ENCODE results near the gene DEFB127.
"Not testable (repeated sequence)": the region's sequence is repeated elsewhere in the genome, so short reads cannot be mapped to it uniquely, and the experiment has no call there.

The DEFB127 gene

DNA sequence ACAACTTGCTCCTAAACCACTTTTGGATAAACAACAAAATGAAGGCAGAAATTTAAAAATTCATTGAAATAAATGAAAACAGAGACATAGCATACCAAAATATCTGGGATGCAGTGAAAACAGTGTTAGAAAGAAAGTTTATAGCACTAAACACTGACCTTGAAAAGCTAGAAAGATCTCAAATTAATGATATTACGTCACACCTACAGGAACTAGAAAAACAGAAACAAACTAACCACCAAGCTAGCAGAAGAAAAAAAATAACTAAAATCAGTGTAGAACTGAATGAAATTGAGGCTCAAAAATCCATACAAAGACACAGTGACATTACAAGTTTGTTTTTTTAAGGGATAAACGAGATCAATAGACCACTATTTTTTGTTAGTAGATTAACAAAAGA, 27.0 kb downstream of the DEFB127 start:
- Histone ChIP-seq H3K9me3 (ENCODE audit: control insufficient read depth in 5 of 5, low read length in 5 of 5) (peaks cover 0 to 5% (median 0%) of the 10 kb centered on the region in 5 donors), H3K4me1 (ENCODE audit: control insufficient read depth in 5 of 5, insufficient read depth in 5 of 5, low read length in 5 of 5) (no peaks in the 10 kb centered on the region), H3K27ac (ENCODE audit: low read depth, low read length) (no peak overlapping the region), H3K36me3 (ENCODE audit: control insufficient read depth in 5 of 5, insufficient read depth in 5 of 5, low read length in 5 of 5) (no peaks in the 10 kb centered on the region), H3K27me3 (ENCODE audit: control insufficient read depth in 5 of 5, insufficient read depth in 4 of 5, low read length in 5 of 5) (peaks cover 0 to 13% (median 0%) of the 10 kb centered on the region in 5 donors), H3K4me3 (ENCODE audit: low read depth in 1 of 5, low read length in 5 of 5) (no peak overlapping the region), H3K9ac (ENCODE audit: low read length in 5 of 5) (no peak overlapping the region)

DNA sequence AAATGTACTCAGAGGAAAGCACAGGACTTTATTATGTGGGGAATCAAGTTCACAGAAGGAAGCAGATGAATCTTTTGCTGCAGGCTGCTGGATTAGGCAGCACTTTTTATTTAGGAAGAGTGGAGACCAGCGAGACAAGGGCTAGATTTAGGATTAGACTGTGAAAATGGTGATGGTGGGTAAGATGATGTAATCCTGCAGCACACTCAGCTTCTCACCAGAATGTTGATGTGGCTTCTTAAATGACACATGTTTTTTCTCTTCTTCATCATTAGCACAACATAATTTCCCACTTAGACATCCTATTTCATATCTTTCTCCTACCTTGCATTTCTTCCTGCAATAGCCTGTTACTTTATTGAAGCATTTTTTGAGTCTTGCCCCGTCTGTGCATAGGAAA, 30.5 kb downstream of the DEFB127 start:
- Histone ChIP-seq H3K27me3 (ENCODE audit: control insufficient read depth in 5 of 5, insufficient read depth in 4 of 5, low read length in 5 of 5) (peaks cover 0 to 7% (median 0%) of the 10 kb centered on the region in 5 donors), H3K9ac (ENCODE audit: low read length in 5 of 5) (no peak overlapping the region), H3K36me3 (ENCODE audit: control insufficient read depth in 5 of 5, insufficient read depth in 5 of 5, low read length in 5 of 5) (no peaks in the 10 kb centered on the region), H3K27ac (ENCODE audit: low read depth, low read length) (no peak overlapping the region), H3K9me3 (ENCODE audit: control insufficient read depth in 5 of 5, low read length in 5 of 5) (peaks cover 0 to 5% (median 0%) of the 10 kb centered on the region in 5 donors), H3K4me3 (ENCODE audit: low read depth in 1 of 5, low read length in 5 of 5) (no peak overlapping the region), H3K4me1 (ENCODE audit: control insufficient read depth in 5 of 5, insufficient read depth in 5 of 5, low read length in 5 of 5) (no peaks in the 10 kb centered on the region)

DNA sequence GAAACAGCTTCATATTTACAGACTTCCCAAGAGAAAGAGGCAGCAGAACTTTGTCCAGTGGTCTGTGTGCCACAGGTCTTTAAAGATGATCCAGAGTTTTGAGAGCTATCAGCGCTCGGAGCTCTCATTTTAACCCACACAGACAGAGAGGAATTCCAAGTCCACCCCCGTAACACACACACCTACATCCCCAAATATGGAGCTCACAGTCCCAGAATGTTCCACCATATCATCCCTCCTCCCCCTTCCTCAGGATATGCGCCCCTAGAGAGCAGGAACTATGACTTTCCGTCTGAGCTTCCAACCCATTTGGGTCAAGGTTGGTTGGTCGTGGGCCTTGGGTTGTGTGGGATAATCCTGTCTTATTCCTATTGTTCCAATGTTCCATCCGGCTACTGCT, 32.4 kb downstream of the DEFB127 start, which contains the start of gene DEFB128:
Gene DEFB128, minus strand, starts transcription at position 101 of the 400 bp plus-strand sequence. Its CDS starts 88 bp downstream, at position 13.
- H3K9me3 ChIP-seq (ENCODE audit: control insufficient read depth in 5 of 5, low read length in 5 of 5): peaks cover 0 to 3% (median 0%) of the 10 kb centered on the region in 5 donors
- H3K4me3 ChIP-seq (ENCODE audit: low read depth in 1 of 5, low read length in 5 of 5): no peak within 1 kb of the TSS
- no peak within 1 kb of the TSS for H3K27ac ChIP-seq (ENCODE audit: low read depth, low read length)
- H3K27me3 ChIP-seq (ENCODE audit: control insufficient read depth in 5 of 5, insufficient read depth in 4 of 5, low read length in 5 of 5): peaks cover 0 to 7% (median 0%) of the 10 kb centered on the region in 5 donors
- H3K4me1 ChIP-seq (ENCODE audit: control insufficient read depth in 5 of 5, insufficient read depth in 5 of 5, low read length in 5 of 5): no peaks in the 10 kb centered on the region
- no peak within 1 kb of the TSS for H3K9ac ChIP-seq (ENCODE audit: low read length in 5 of 5)
- H3K36me3 ChIP-seq (ENCODE audit: control insufficient read depth in 5 of 5, insufficient read depth in 5 of 5, low read length in 5 of 5): no peaks in the 10 kb centered on the region

DNA sequence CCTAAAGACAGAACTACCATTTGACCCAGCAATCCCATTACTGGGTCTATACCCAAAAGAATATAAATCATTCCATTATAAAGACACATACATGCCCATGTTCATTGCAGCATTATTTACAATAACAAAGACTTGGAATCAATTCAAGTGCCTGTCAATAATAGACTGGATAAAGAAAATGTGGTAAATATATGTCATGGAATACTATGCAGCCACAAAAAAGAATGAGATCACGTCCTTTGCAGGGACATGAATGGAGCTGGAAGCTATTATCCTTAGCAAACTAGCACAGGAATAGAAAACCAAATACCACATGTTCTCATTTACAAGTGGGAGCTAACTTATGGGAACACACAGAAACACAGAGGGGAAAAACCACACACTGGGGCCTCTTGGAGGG, 41.0 kb downstream of the DEFB127 start:
- no peaks in the 10 kb centered on the region for H3K4me1 ChIP-seq (ENCODE audit: control insufficient read depth in 5 of 5, insufficient read depth in 5 of 5, low read length in 5 of 5)
- no peak overlapping the region for H3K4me3 ChIP-seq (ENCODE audit: low read depth in 1 of 5, low read length in 5 of 5)
- no peak overlapping the region for H3K9ac ChIP-seq (ENCODE audit: low read length in 5 of 5)
- peaks cover 0 to 5% (median 0%) of the 10 kb centered on the region in 5 donors for H3K9me3 ChIP-seq (ENCODE audit: control insufficient read depth in 5 of 5, low read length in 5 of 5)
- H3K36me3 ChIP-seq (ENCODE audit: control insufficient read depth in 5 of 5, insufficient read depth in 5 of 5, low read length in 5 of 5): no peaks in the 10 kb centered on the region
- H3K27ac ChIP-seq (ENCODE audit: low read depth, low read length): no peak overlapping the region
- peaks cover 0 to 5% (median 0%) of the 10 kb centered on the region in 5 donors for H3K27me3 ChIP-seq (ENCODE audit: control insufficient read depth in 5 of 5, insufficient read depth in 4 of 5, low read length in 5 of 5)

DNA sequence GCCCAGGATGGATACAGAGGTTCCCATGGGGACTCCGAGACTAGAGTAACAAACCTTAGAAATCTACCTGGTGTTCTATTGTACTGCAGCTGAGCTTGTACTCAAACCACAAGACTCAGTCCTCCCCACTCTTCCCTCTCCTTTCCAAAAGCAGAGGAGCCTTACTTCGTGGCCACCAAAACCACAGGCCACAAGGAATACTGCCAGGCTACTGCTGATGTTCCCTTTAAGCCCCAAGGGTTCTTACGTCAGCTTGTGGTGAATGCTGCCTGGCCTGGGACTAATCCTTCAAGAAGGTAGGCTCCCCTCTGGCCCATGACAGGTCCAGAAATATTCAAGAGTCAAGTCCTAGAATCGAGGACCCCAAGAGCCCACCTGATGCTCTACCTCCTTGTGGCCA, 42.7 kb downstream of the DEFB127 start:
- Histone ChIP-seq H3K27ac (ENCODE audit: low read depth, low read length) (no peak overlapping the region), H3K27me3 (ENCODE audit: control insufficient read depth in 5 of 5, insufficient read depth in 4 of 5, low read length in 5 of 5) (peaks cover 0 to 7% (median 0%) of the 10 kb centered on the region in 5 donors), H3K9me3 (ENCODE audit: control insufficient read depth in 5 of 5, low read length in 5 of 5) (peaks cover 0 to 5% (median 0%) of the 10 kb centered on the region in 5 donors), H3K9ac (ENCODE audit: low read length in 5 of 5) (no peak overlapping the region), H3K36me3 (ENCODE audit: control insufficient read depth in 5 of 5, insufficient read depth in 5 of 5, low read length in 5 of 5) (no peaks in the 10 kb centered on the region), H3K4me1 (ENCODE audit: control insufficient read depth in 5 of 5, insufficient read depth in 5 of 5, low read length in 5 of 5) (no peaks in the 10 kb centered on the region), H3K4me3 (ENCODE audit: low read depth in 1 of 5, low read length in 5 of 5) (no peak overlapping the region)

DNA sequence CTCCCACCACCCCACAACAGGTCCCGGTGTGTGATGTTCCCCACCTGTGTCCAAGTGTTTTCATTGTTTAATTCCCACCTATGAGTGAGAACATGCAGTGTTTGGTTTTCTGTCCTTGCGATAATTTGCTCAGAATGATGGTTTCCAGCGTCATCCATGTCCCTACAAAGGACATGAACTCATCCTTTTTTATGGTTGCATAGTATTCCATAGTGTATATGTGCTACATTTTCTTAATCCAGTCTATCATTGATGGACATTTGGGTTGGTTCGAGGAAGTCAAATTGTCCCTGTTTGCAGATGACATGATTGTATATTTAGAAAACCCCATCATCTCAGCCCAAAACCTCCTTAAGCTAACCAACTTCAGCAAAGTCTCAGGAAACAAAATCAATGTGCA, 46.4 kb downstream of the DEFB127 start:
- not testable (repeated sequence) for H3K9me3 ChIP-seq (ENCODE audit: control insufficient read depth in 5 of 5, low read length in 5 of 5); H3K36me3 ChIP-seq (ENCODE audit: control insufficient read depth in 5 of 5, insufficient read depth in 5 of 5, low read length in 5 of 5); H3K27ac ChIP-seq (ENCODE audit: low read depth, low read length); H3K9ac ChIP-seq (ENCODE audit: low read length in 5 of 5); H3K27me3 ChIP-seq (ENCODE audit: control insufficient read depth in 5 of 5, insufficient read depth in 4 of 5, low read length in 5 of 5); H3K4me1 ChIP-seq (ENCODE audit: control insufficient read depth in 5 of 5, insufficient read depth in 5 of 5, low read length in 5 of 5); H3K4me3 ChIP-seq (ENCODE audit: low read depth in 1 of 5, low read length in 5 of 5)
